IMR-90 (cell line): Measurements from ENCODE around the gene CC2D2B. TPM values are rescaled to one million over a fixed set of nuclear protein-coding genes. Genes with fewer than 3 reads are reported as not detected.

ENCODE experiments used
- ATAC-seq: fragments of 200-7000 bp; cut with Tn5 transposase; 2 replicates; pipeline ENCODE4 v1.9.1; 2020; ENCODE audit warnings: low read depth, mild to moderate bottlenecking, moderate library complexity
- BruUV-seq: library from RNA; stranded (reverse); fragments of 400-500 nt; replicated peaks from 2 replicates; lab custom pipeline; 2021; lab: Mats Ljungman, UMichigan
- CTCF ChIA-PET: fragments of 300-600 bp; formaldehyde crosslinking; extraction: SDS; loops from one replicate; lab custom pipeline; 2021; ENCODE audit warnings: antibody characterized with exemption; lab: Yijun Ruan, JAX
- POLR2A ChIA-PET: fragments of 300-600 bp; sonication (Branson Sonifier 250); formaldehyde crosslinking; loops from one replicate; lab custom pipeline; 2022; ENCODE audit warnings: antibody characterized with exemption; ENCODE audit not compliant: unreplicated experiment; lab: Charles Lee
- DNase-seq: peaks from one replicate; pipeline ENCODE4 v3.0.0; 2013
- H2AFZ ChIP-seq: replicated peaks from 2 replicates; pipeline ENCODE3; 2013; ENCODE audit warnings: low read length, mild to moderate bottlenecking; ENCODE audit not compliant: poor library complexity
- H2AK5ac ChIP-seq: 2 replicates; pipeline ENCODE4 v1.6.1; 2013; ENCODE audit warnings: low read depth, low read length, inconsistent platforms
- H2AK9ac ChIP-seq: replicated peaks from 2 replicates; pipeline ENCODE3; 2013; ENCODE audit warnings: mild to moderate bottlenecking, low read depth, low read length, moderate library complexity; ENCODE audit not compliant: poor library complexity
- H2BK120ac ChIP-seq: 2 replicates; pipeline ENCODE4 v1.6.1; 2013; ENCODE audit warnings: low read depth, low read length, inconsistent platforms
- H2BK15ac ChIP-seq: 3 replicates; pipeline ENCODE4 v1.6.1; 2013; ENCODE audit warnings: low read depth, low read length, inconsistent platforms
- H2BK20ac ChIP-seq: 2 replicates; pipeline ENCODE4 v1.6.1; 2013; ENCODE audit warnings: low read depth, mild to moderate bottlenecking, inconsistent platforms, low read length, moderate library complexity
- H2BK5ac ChIP-seq: 2 replicates; pipeline ENCODE4 v1.6.1; 2013; ENCODE audit warnings: mild to moderate bottlenecking, low read depth, low read length, inconsistent platforms; ENCODE audit not compliant: poor library complexity, severe bottlenecking
- H3K14ac ChIP-seq: replicated peaks from 2 replicates; pipeline ENCODE4 v1.6.1; 2013; ENCODE audit warnings: low read depth, low read length, inconsistent platforms
- H3K18ac ChIP-seq: 2 replicates; pipeline ENCODE4 v1.6.1; 2013; ENCODE audit warnings: low read depth, low read length, control low read depth
- H3K23ac ChIP-seq: 2 replicates; pipeline ENCODE4 v1.6.1; 2013; ENCODE audit warnings: low read depth, low read length, inconsistent platforms
- H3K27ac ChIP-seq: 2 replicates; pipeline ENCODE4 v1.5.1; 2013; ENCODE audit warnings: mild to moderate bottlenecking, control low read depth, low read length; ENCODE audit not compliant: insufficient read depth
- H3K27me3 ChIP-seq: 2 replicates; pipeline ENCODE4 v1.6.1; 2013; ENCODE audit warnings: low read length; ENCODE audit not compliant: control insufficient read depth, insufficient read depth
- H3K36me3 ChIP-seq: 2 replicates; pipeline ENCODE4 v1.6.1; 2013; ENCODE audit warnings: low read length, mixed read lengths; ENCODE audit not compliant: control insufficient read depth, insufficient read depth
- H3K4ac ChIP-seq: 2 replicates; pipeline ENCODE4 v1.6.1; 2013; ENCODE audit warnings: low read depth, low read length, inconsistent platforms
- H3K4me1 ChIP-seq: 2 replicates; pipeline ENCODE4 v1.6.1; 2013; ENCODE audit warnings: low read length, mixed read lengths; ENCODE audit not compliant: control insufficient read depth, insufficient read depth
- H3K4me2 ChIP-seq: 2 replicates; pipeline ENCODE4 v1.6.1; 2013; ENCODE audit warnings: low read depth, mild to moderate bottlenecking, control low read depth, low read length, moderate library complexity
- H3K4me3 ChIP-seq: 2 replicates; pipeline ENCODE4 v1.5.1; 2013; ENCODE audit warnings: low read depth, mild to moderate bottlenecking, control low read depth, low read length, moderate library complexity; ENCODE audit not compliant: insufficient read depth
- H3K56ac ChIP-seq: 2 replicates; pipeline ENCODE4 v1.6.1; 2013; ENCODE audit warnings: low read length, inconsistent platforms; ENCODE audit not compliant: insufficient read depth; ENCODE audit errors: extremely low read depth
- H3K79me1 ChIP-seq, 2 experiments: 2 replicates each; pipeline ENCODE4 v1.6.1; 2013; ENCODE audit warnings: low read length in 2 of 2, inconsistent platforms in 1 of 2, low read depth in 1 of 2
- H3K9ac ChIP-seq: 2 replicates; pipeline ENCODE4 v1.6.1; 2013; ENCODE audit warnings: low read depth, low read length, control low read depth
- H3K9me1 ChIP-seq: 2 replicates; pipeline ENCODE4 v1.6.1; 2013; ENCODE audit warnings: low read length, inconsistent platforms; ENCODE audit not compliant: insufficient read depth
- H3K9me3 ChIP-seq: 2 replicates; pipeline ENCODE4 v1.6.1; 2013; ENCODE audit warnings: low read length; ENCODE audit not compliant: control insufficient read depth, insufficient read depth
- H4K20me1 ChIP-seq: 2 replicates; pipeline ENCODE4 v1.6.1; 2013; ENCODE audit warnings: low read length, inconsistent platforms; ENCODE audit not compliant: insufficient read depth
- H4K5ac ChIP-seq: 2 replicates; pipeline ENCODE4 v1.6.1; 2013; ENCODE audit warnings: mild to moderate bottlenecking, low read depth, low read length, control low read depth
- H4K8ac ChIP-seq, 2 experiments: 2 replicates each; pipeline ENCODE4 v1.6.1; 2013; ENCODE audit warnings: low read depth in 2 of 2, low read length in 2 of 2, control low read depth in 1 of 2, inconsistent platforms in 1 of 2
- H4K91ac ChIP-seq: 2 replicates; pipeline ENCODE4 v1.6.1; 2013; ENCODE audit warnings: low read depth, low read length, inconsistent platforms; ENCODE audit not compliant: insufficient read depth
- BHLHE40 ChIP-seq: fragments of 150-350 bp; IDR thresholded peaks from 2 replicates; pipeline ENCODE4 v1.6.1; 2016; ENCODE audit warnings: mild to moderate bottlenecking, low read depth, low read length
- WGBS, 2 experiments: methylation state at CpG; one replicate each; pipeline versions ENCODE4 v1.1.5 to v1.1.7; 2013; ENCODE audit warnings: missing lambda C conversion rate in 2 of 2; ENCODE audit not compliant: insufficient read length in 1 of 2; ENCODE audit errors: extremely low coverage in 2 of 2; 5-methylcytosine and 5-hydroxymethylcytosine counted together
- dilution Hi-C: fragments of 300-500 bp; cut with HindIII; formaldehyde crosslinking; loops from one replicate; pipeline ENCODE4 v1.14.3; 2018; ENCODE audit warnings: low sequenced_read_pairs; ENCODE audit not compliant: unreplicated experiment
- in situ Hi-C: fragments of 300-500 bp; cut with MboI; formaldehyde crosslinking; loops from 3 replicates; pipeline ENCODE4 v1.14.3; 2019; ENCODE audit warnings: low sequenced_read_pairs, inconsistent platforms, mixed read lengths
- intact Hi-C: fragments of 100-400 bp; cut with micrococcal nuclease; formaldehyde crosslinking; loops from 2 replicates; pipeline ENCODE4 v1.10.0; 2022
- polyA plus RNA-seq, 3 experiments: library from polyadenylated mRNA; depleted of rRNA; stranded (reverse); fragments of >200 nt; gene quantifications; 2 replicates each; pipeline ENCODE4 v1.2.3, GENCODE V29; 2012; ENCODE audit warnings: low replicate concordance in 1 of 3
- total RNA-seq: library from RNA; depleted of rRNA; stranded (reverse); fragments of >200 nt; gene quantifications from 2 replicates; pipeline ENCODE4 v1.2.3, GENCODE V29; 2012

The CC2D2B gene
- total and polyA plus RNA-seq, 2 of the 4 experiments (the other 2 are of a cell fraction) = not detected

DNA sequence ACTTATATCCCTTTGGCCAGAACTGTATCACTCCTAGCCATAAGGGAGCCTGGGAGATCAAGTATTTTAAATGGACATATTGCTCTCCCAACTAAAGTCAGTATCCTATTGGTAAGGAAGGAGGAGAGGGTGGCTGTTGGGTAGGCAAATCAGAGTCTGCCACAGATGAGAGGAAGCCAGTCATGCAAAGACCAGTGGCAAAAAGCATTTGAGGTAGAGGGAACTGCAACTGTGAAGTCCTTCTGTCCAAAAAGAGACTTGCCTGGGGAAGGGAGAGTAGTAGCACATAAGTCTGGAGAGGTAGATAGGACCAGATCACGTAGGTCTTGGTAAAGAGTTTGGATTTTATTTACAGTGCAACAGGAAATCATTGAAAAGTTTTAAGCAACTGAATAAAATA is 126.8 kb downstream of the CC2D2B start:
- no TSS peak for BruUV-seq
- in situ Hi-C loops = no loop called here

More for the DNA sequence above, 126.8 kb downstream of the CC2D2B start:
- H4K91ac ChIP-seq = no peak overlapping the region
- dilution Hi-C loops (no loop called here), intact Hi-C loops (no loop called here)
- H3K56ac ChIP-seq = no peak overlapping the region
- CTCF ChIA-PET = no interaction called here
- H3K79me1 ChIP-seq = no peaks in the 10 kb centered on the region
- no peak overlapping the region for H3K9ac ChIP-seq
- POLR2A ChIA-PET = no interaction called here
- no peaks in the 10 kb centered on the region for H3K9me1 ChIP-seq
- H3K36me3 ChIP-seq = no peaks in the 10 kb centered on the region
- no peak overlapping the region for H3K14ac ChIP-seq
- no peak overlapping the region for H2BK120ac ChIP-seq
- no peaks in the 10 kb centered on the region for H3K4me1 ChIP-seq
- no peak overlapping the region for H3K4me3 ChIP-seq
- H3K23ac ChIP-seq = no peak overlapping the region
- WGBS, 2 experiments = no CpG with 5 or more reads among the region's 1 CpG
- DNase-seq (no peak), ATAC-seq (no peak)
- H4K20me1 ChIP-seq = no peaks in the 10 kb centered on the region
- no peak overlapping the region for H2BK15ac ChIP-seq
- H2AK9ac ChIP-seq = no peak overlapping the region
- H3K27ac ChIP-seq = no peak overlapping the region
- peaks cover 2% of the 10 kb centered on the region for H3K27me3 ChIP-seq
- H4K8ac ChIP-seq = no peak overlapping the region
- no peaks in the 10 kb centered on the region for H3K9me3 ChIP-seq
- H4K5ac ChIP-seq = no peak overlapping the region
- H2AK5ac ChIP-seq = no peak overlapping the region
- no peak for TF ChIP-seq BHLHE40
- H3K18ac ChIP-seq = no peak overlapping the region
- no peak overlapping the region for H3K4ac ChIP-seq
- no peak overlapping the region for H3K4me2 ChIP-seq
- no peak overlapping the region for H2AFZ ChIP-seq
- no peak overlapping the region for H2BK20ac ChIP-seq
- H2BK5ac ChIP-seq = no peak overlapping the region
